CD4-positive, CD25-positive, alpha-beta regulatory T cell (primary cell): Measurements from ENCODE around the gene PBX1. TPM values are rescaled to one million over a fixed set of nuclear protein-coding genes. Genes with fewer than 3 reads are reported as not detected.

ENCODE experiments used
- ATAC-seq, 2 donors: fragments of 150-1000 bp; cut with Tn5 transposase; one replicate each; pipeline ENCODE4 v1.10.0; 2021; ENCODE audit warnings: low read depth in 2 of 2, moderate number of reproducible peaks in 2 of 2, moderate library complexity in 1 of 2
- DNase-seq, 3 donors: peaks; one replicate each; pipeline versions ENCODE4 v3.0.0 to v3.0.0-alpha.2; 2012 to 2022; ENCODE audit warnings: mixed read lengths in 1 of 3
- H3K27ac ChIP-seq: one replicate; pipeline ENCODE4 v1.7.0; 2013; ENCODE audit warnings: mild to moderate bottlenecking, low read length; ENCODE audit not compliant: insufficient read depth, poor library complexity, severe bottlenecking
- H3K27me3 ChIP-seq: one replicate; pipeline ENCODE4 v1.7.0; 2013; ENCODE audit warnings: low read length; ENCODE audit not compliant: control insufficient read depth, insufficient read depth
- H3K36me3 ChIP-seq: one replicate; pipeline ENCODE4 v1.7.0; 2013; ENCODE audit warnings: mild to moderate bottlenecking, low read length, moderate library complexity; ENCODE audit not compliant: control insufficient read depth, insufficient read depth
- H3K4me1 ChIP-seq: 2 replicates; pipeline ENCODE4 v1.7.0; 2013; ENCODE audit warnings: mild to moderate bottlenecking, low read length; ENCODE audit not compliant: insufficient read depth, control insufficient read depth, poor library complexity, severe bottlenecking
- H3K4me3 ChIP-seq: one replicate; pipeline ENCODE4 v1.7.0; 2013; ENCODE audit warnings: low read depth, mild to moderate bottlenecking, low read length, moderate library complexity
- H3K9me3 ChIP-seq, 2 experiments: 1 replicate in 1 of 2; 2 replicates in 1 of 2; pipeline ENCODE4 v1.7.0; 2013; ENCODE audit warnings: low read length in 2 of 2, mild to moderate bottlenecking in 1 of 2, moderate library complexity in 1 of 2; ENCODE audit not compliant: control insufficient read depth in 2 of 2
- H3K27ac Mint-ChIP-seq, 3 donors: one replicate each; pipeline ENCODE4 v1.8.0; 2020 to 2022; ENCODE audit warnings: mild to moderate bottlenecking in 3 of 3, mixed read lengths in 3 of 3, moderate library complexity in 2 of 3
- H3K27me3 Mint-ChIP-seq: one replicate; pipeline ENCODE4 v1.8.0; 2022; ENCODE audit warnings: mild to moderate bottlenecking, mixed read lengths
- H3K36me3 Mint-ChIP-seq: one replicate; pipeline ENCODE4 v1.8.0; 2020; ENCODE audit warnings: mixed read lengths
- H3K4me1 Mint-ChIP-seq, 4 donors: one replicate each; pipeline ENCODE4 v1.8.0; 2020 to 2022; ENCODE audit warnings: mixed read lengths in 4 of 4, mild to moderate bottlenecking in 1 of 4
- H3K4me3 Mint-ChIP-seq, 4 donors: one replicate each; pipeline ENCODE4 v1.8.0; 2020 to 2022; ENCODE audit warnings: mild to moderate bottlenecking in 4 of 4, mixed read lengths in 4 of 4, moderate library complexity in 3 of 4
- H3K9me3 Mint-ChIP-seq, 7 donors: one replicate each; pipeline ENCODE4 v1.8.0; 2020 to 2022; ENCODE audit warnings: mixed read lengths in 7 of 7, mild to moderate bottlenecking in 3 of 7, moderate library complexity in 2 of 7
- polyA plus RNA-seq, 4 donors: library from polyadenylated mRNA; unstranded; fragments of 300-500 nt; fragmentation: Illumina TruSeq; gene quantifications; one replicate each; pipeline ENCODE4 v1.2.3, GENCODE V29; 2021
- total RNA-seq: library from RNA; stranded (reverse); gene quantifications from one replicate; pipeline ENCODE4 v1.2.3, GENCODE V29; 2022

The PBX1 gene
- total and polyA plus RNA-seq, 5 donors from 2014 or later: 0.03 to 1.7 (median 0.10) TPM; not detected in 2

- peaks cover 0 to 12% (median 2%) of the 10 kb centered on the region in 7 donors for H3K9me3 Mint-ChIP-seq
- no peaks in the 10 kb centered on the region for H3K36me3 ChIP-seq
- H3K4me3 Mint-ChIP-seq: no peak overlapping the region
- H3K27ac ChIP-seq: no peak overlapping the region
- no peaks in the 10 kb centered on the region for H3K9me3 ChIP-seq
- no peak overlapping the region for H3K27ac Mint-ChIP-seq
- DNase-seq (peak in 1 of 3 donors; percentile 0), ATAC-seq (no peak)
- H3K27me3 ChIP-seq: no peaks in the 10 kb centered on the region
- peaks cover 0 to 2% (median 1%) of the 10 kb centered on the region in 4 donors for H3K4me1 Mint-ChIP-seq
- H3K4me3 ChIP-seq: no peak overlapping the region
- no peaks in the 10 kb centered on the region for H3K4me1 ChIP-seq
- H3K36me3 Mint-ChIP-seq: no peaks in the 10 kb centered on the region
- no peaks in the 10 kb centered on the region for H3K27me3 Mint-ChIP-seq
These were observed 101.8 kb downstream of the PBX1 start for GRCh38 chr1:164660775-164661174.

GRCh38 chr1:164662462-164662861 is 103.5 kb downstream of the PBX1 start:
- Mint-ChIP-seq H3K27me3 (no peaks in the 10 kb centered on the region), H3K4me3 (no peak overlapping the region), H3K36me3 (no peaks in the 10 kb centered on the region), H3K9me3 (peaks cover 0 to 7% (median 2%) of the 10 kb centered on the region in 7 donors), H3K27ac (no peak overlapping the region), H3K4me1 (peaks cover 0 to 2% (median 1%) of the 10 kb centered on the region in 4 donors)
- Histone ChIP-seq H3K27ac (no peak overlapping the region), H3K9me3 (no peaks in the 10 kb centered on the region), H3K27me3 (no peaks in the 10 kb centered on the region), H3K4me1 (no peaks in the 10 kb centered on the region), H3K4me3 (no peak overlapping the region), H3K36me3 (no peaks in the 10 kb centered on the region)
- ATAC-seq: no peak
- no peak for DNase-seq

- Histone ChIP-seq H3K36me3 (no peaks in the 10 kb centered on the region), H3K27me3 (no peaks in the 10 kb centered on the region), H3K9me3 (no peaks in the 10 kb centered on the region), H3K27ac (no peak overlapping the region), H3K4me3 (no peak overlapping the region), H3K4me1 (no peaks in the 10 kb centered on the region)
- H3K9me3 Mint-ChIP-seq: peaks cover 0 to 7% (median 2%) of the 10 kb centered on the region in 7 donors
- ATAC-seq (no peak), DNase-seq (no peak)
- H3K27me3 Mint-ChIP-seq: no peaks in the 10 kb centered on the region
- H3K36me3 Mint-ChIP-seq: no peaks in the 10 kb centered on the region
- H3K27ac Mint-ChIP-seq: no peak overlapping the region
- no peak overlapping the region for H3K4me3 Mint-ChIP-seq
- peaks cover 0 to 2% (median 1%) of the 10 kb centered on the region in 4 donors for H3K4me1 Mint-ChIP-seq
These were observed 104.0 kb downstream of the PBX1 start for GRCh38 chr1:164662955-164663354.

GRCh38 chr1:164664127-164664526 is 105.1 kb downstream of the PBX1 start:
- H3K4me3 Mint-ChIP-seq: no peak overlapping the region
- no peak overlapping the region for H3K27ac ChIP-seq
- no peak for ATAC-seq

GRCh38 chr1:164667001-164667400 is 108.0 kb downstream of the PBX1 start:
- no peak for ATAC-seq
- no peaks in the 10 kb centered on the region for H3K27me3 Mint-ChIP-seq

More at GRCh38 chr1:164664127-164664526, 105.1 kb downstream of the PBX1 start:
- Histone ChIP-seq H3K4me1 (no peaks in the 10 kb centered on the region), H3K36me3 (no peaks in the 10 kb centered on the region), H3K4me3 (no peak overlapping the region), H3K27me3 (no peaks in the 10 kb centered on the region), H3K9me3 (no peaks in the 10 kb centered on the region)
- no peak for DNase-seq
- H3K9me3 Mint-ChIP-seq: peaks cover 0 to 9% (median 2%) of the 10 kb centered on the region in 7 donors
- peaks cover 0 to 2% (median 1%) of the 10 kb centered on the region in 4 donors for H3K4me1 Mint-ChIP-seq
- no peaks in the 10 kb centered on the region for H3K27me3 Mint-ChIP-seq
- no peak overlapping the region for H3K27ac Mint-ChIP-seq
- no peaks in the 10 kb centered on the region for H3K36me3 Mint-ChIP-seq

GRCh38 chr1:164667600-164667999 is 108.6 kb downstream of the PBX1 start:
- Mint-ChIP-seq H3K9me3 (peaks cover 2 to 9% (median 5%) of the 10 kb centered on the region in 7 donors), H3K4me1 (no peaks in the 10 kb centered on the region), H3K27me3 (no peaks in the 10 kb centered on the region), H3K27ac (no peak overlapping the region), H3K4me3 (no peak overlapping the region), H3K36me3 (no peaks in the 10 kb centered on the region)
- H3K4me1 ChIP-seq: no peaks in the 10 kb centered on the region
- DNase-seq: no peak
- no peaks in the 10 kb centered on the region for H3K9me3 ChIP-seq
- no peak overlapping the region for H3K4me3 ChIP-seq
- no peak overlapping the region for H3K27ac ChIP-seq
- H3K27me3 ChIP-seq: no peaks in the 10 kb centered on the region
- no peak for ATAC-seq
- no peaks in the 10 kb centered on the region for H3K36me3 ChIP-seq

More at GRCh38 chr1:164667001-164667400, 108.0 kb downstream of the PBX1 start:
- no peaks in the 10 kb centered on the region for H3K4me1 Mint-ChIP-seq
- no peak overlapping the region for H3K4me3 ChIP-seq
- H3K27me3 ChIP-seq: no peaks in the 10 kb centered on the region
- no peaks in the 10 kb centered on the region for H3K9me3 ChIP-seq
- no peaks in the 10 kb centered on the region for H3K4me1 ChIP-seq
- peaks cover 2 to 9% (median 5%) of the 10 kb centered on the region in 7 donors for H3K9me3 Mint-ChIP-seq
- H3K36me3 ChIP-seq: no peaks in the 10 kb centered on the region
- H3K27ac ChIP-seq: no peak overlapping the region
- no peak for DNase-seq
- no peak overlapping the region for H3K27ac Mint-ChIP-seq
- no peaks in the 10 kb centered on the region for H3K36me3 Mint-ChIP-seq
- H3K4me3 Mint-ChIP-seq: no peak overlapping the region

- Mint-ChIP-seq H3K36me3 (no peaks in the 10 kb centered on the region), H3K4me1 (no peaks in the 10 kb centered on the region), H3K27ac (no peak overlapping the region), H3K9me3 (peaks cover 2 to 7% (median 4%) of the 10 kb centered on the region in 7 donors), H3K4me3 (no peak overlapping the region), H3K27me3 (no peaks in the 10 kb centered on the region)
- H3K9me3 ChIP-seq: no peaks in the 10 kb centered on the region
- no peak overlapping the region for H3K27ac ChIP-seq
- no peaks in the 10 kb centered on the region for H3K36me3 ChIP-seq
- no peak for DNase-seq
- H3K4me3 ChIP-seq: no peak overlapping the region
- ATAC-seq: no peak
- H3K4me1 ChIP-seq: no peaks in the 10 kb centered on the region
- no peaks in the 10 kb centered on the region for H3K27me3 ChIP-seq
These were observed 109.8 kb downstream of the PBX1 start for GRCh38 chr1:164668491-164669400.
